Breast epithelium (tissue), 3 donors: ENCODE measurements around the gene INPP5E.

Experiments used
- CTCF ChIP-seq, 3 donors: fragments of 450-650 bp; IDR thresholded peaks; one replicate each; pipeline ENCODE4 v1.5.1; 2016 to 2017; ENCODE audit warnings: antibody characterized with exemption in 3 of 3, mild to moderate bottlenecking in 3 of 3, moderate library complexity in 3 of 3
- POLR2AphosphoS5 ChIP-seq, 3 donors: sonication (generic); formaldehyde crosslinking; IDR thresholded peaks; one replicate each; pipeline ENCODE4 v1.6.1; 2017; ENCODE audit warnings: antibody characterized with exemption in 3 of 3

GRCh38 chr9:136457326-136457725, 17.7 kb upstream of the INPP5E start:
- TF ChIP-seq CTCF (IDR thresholded peaks at IDR 0.05) (no peak), POLR2AphosphoS5 (IDR thresholded peaks at IDR 0.05) (no peak)
